D721Med (cell line): Measurements from ENCODE around the gene RRAS.

Experiments used
- DNase-seq: peaks from one replicate; pipeline ENCODE4 v3.0.0; 2011; ENCODE audit warnings: low spot score; ENCODE audit not compliant: insufficient read length
- FAIRE-seq: peaks from 2 replicates; lab custom pipeline; 2011; peaks lifted over from hg19 to GRCh38; lab: Jason Lieb, UNC
- TF ChIP-seq, protein P1 (sequence below): IDR thresholded peaks from 2 replicates; pipeline ENCODE4 v1.5.1; 2012; ENCODE audit warnings: mild to moderate bottlenecking, control low read depth; ENCODE audit not compliant: insufficient read depth; ENCODE audit errors: missing control alignments

The RRAS gene

DNA sequence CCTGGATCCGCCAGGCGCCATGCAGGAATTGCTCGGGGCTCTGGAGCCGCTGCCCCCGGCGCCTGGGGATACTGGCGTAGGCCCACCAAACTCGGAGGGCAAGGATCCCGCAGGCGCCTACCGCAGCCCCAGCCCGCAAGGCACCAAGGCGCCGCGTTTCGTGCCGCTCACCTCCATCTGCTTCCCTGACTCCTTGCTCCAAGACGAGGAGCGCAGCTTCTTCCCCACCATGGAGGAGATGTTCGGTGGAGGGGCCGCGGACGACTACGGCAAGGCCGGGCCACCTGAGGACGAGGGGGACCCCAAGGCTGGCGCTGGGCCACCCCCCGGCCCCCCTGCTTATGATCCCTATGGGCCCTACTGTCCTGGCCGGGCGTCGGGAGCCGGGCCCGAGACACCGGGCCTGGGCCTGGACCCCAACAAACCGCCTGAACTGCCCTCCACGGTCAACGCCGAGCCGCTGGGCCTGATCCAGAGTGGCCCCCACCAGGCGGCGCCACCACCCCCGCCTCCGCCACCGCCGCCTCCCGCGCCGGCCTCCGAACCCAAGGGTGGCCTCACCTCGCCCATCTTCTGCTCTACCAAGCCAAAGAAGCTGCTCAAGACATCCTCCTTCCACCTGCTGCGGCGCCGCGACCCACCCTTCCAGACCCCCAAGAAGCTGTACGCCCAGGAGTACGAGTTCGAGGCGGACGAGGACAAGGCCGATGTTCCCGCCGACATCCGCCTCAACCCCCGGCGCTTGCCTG is 42.8 kb downstream of the RRAS start:
- FAIRE-seq (no peak), DNase-seq (no peak)
- TF ChIP-seq, protein P1, sequence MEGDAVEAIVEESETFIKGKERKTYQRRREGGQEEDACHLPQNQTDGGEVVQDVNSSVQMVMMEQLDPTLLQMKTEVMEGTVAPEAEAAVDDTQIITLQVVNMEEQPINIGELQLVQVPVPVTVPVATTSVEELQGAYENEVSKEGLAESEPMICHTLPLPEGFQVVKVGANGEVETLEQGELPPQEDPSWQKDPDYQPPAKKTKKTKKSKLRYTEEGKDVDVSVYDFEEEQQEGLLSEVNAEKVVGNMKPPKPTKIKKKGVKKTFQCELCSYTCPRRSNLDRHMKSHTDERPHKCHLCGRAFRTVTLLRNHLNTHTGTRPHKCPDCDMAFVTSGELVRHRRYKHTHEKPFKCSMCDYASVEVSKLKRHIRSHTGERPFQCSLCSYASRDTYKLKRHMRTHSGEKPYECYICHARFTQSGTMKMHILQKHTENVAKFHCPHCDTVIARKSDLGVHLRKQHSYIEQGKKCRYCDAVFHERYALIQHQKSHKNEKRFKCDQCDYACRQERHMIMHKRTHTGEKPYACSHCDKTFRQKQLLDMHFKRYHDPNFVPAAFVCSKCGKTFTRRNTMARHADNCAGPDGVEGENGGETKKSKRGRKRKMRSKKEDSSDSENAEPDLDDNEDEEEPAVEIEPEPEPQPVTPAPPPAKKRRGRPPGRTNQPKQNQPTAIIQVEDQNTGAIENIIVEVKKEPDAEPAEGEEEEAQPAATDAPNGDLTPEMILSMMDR, result no peak

DNA sequence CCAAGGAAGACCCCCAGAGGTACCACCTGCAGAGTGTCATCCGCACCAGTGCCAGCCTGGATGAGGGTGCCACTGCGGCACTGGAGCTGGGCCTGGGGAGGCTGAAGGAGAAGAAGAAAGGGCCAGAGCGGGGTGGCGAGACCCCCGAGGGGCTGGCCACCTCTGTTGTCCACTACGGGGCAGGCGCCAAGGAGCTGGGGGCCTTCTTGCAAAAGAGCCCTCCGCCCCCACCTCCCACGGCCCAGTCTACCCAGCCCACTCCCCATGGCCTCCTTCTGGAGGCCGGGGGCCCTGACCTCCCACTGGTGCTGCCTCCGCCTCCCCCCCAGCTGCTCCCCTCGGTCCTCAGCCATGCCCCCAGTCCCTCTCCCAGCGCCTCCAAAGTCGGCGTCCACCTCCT is 43.5 kb downstream of the RRAS start:
- DNase-seq (no peak), FAIRE-seq (no peak)
- TF ChIP-seq, protein P1, result no peak

DNA sequence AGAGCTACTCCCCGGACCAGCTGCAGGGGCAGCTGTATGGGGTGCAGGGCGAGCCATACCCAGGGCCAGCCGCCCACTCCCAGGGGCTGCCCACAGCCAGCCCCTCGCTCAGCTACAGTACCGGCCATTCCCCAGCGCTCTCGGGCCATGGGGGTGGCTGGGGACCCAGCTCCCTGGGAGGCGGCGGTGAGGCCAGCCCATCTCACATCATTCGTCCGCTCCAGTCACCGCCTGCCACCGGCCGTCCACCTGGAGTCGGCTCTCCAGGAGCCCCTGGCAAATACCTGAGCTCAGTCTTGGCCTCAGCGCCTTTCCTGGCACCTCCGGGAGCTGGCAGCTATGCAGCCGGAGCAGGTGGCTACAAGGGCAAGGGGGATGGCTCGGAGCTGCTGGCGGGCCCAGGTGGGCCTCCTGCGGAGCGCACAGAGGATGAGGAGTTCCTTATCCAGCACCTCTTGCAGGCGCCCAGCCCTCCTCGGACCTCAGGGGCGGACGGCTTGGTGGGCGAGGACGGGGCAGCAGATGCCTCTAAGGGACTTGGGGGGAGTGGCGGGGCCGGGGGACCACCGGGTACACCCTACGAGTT is 44.0 kb downstream of the RRAS start:
- TF ChIP-seq, protein P1, result no peak
- no peak for DNase-seq
- no peak for FAIRE-seq

DNA sequence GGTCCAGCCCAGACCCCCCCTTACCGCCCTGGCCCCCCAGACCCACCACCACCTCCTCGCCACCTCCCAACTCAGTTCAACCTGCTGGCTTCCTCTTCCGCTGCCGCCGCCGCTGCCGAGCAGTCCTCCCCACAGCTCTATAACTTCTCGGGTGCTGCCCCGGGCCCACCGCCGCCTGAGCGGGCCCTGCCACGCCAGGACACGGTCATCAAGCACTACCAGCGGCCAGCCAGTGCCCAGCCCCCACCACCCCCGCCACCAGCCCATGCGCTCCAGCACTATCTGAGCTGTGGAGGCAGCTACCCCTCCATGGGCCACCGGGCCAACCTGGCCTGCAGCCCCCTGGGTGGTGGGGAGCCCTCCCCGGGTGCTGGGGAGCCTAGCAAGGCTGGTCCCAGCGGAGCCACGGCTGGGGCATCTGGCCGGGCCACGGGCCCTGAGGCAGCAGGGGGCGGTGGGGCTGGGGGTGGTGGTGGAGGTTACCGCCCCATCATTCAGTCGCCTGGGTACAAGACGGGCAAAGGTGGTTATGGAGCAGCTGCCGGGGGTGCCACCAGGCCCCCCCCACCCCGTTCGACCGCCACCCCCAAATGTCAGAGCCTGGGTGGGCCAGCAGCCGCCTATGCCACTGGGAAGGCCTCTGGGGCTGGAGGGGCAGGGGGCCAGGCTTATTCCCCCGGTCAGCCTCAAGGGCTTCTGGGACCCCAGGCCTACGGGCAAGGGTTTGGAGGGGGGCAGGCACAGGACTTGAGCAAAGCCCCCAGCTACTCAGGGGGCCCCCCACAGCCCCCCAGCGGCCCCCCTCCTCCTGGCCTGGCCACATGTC is 44.7 kb downstream of the RRAS start:
- FAIRE-seq, result no peak
- no peak for DNase-seq
- TF ChIP-seq, protein P1, result no peak

DNA sequence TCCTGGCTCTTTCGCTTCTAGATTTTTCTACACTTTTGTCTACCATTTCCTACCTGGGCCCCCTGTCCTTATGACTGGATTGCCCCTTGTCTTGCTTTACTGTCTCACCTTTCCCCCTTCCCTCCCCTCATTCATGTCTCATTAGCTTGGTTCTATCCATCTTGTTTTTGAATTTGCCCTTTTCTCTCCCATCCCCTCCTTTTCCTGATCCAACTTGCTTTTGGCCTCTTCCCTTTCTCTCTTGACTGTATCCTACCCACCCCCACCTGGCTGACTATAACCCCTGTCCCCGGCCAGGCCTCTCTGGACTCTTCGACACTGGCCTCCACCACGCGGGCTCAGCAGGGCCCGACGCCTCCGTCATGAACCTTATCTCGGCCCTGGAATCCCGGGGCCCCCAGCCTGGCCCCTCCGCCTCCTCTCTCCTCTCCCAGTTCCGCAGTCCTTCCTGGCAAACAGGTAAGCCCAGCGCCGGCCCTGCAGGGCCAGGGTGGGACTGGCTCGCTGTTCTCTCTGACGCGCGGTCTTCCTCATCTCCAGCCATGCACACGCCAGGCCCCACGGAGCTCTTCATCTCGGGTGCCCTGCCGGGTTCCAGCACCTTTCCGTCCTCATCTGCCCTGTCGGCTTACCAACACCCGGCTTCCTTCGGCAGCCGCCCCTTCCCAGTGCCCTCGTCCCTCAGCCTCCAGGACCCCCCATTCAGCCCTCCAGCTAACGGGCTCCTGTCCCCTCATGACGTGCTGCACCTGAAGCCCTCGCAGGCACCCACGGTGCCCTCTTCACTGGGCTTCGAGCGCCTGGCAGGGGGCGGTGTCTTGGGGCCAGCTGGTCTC is 45.6 kb downstream of the RRAS start:
- TF ChIP-seq, protein P1, result no peak
- FAIRE-seq, result no peak
- no peak for DNase-seq

DNA sequence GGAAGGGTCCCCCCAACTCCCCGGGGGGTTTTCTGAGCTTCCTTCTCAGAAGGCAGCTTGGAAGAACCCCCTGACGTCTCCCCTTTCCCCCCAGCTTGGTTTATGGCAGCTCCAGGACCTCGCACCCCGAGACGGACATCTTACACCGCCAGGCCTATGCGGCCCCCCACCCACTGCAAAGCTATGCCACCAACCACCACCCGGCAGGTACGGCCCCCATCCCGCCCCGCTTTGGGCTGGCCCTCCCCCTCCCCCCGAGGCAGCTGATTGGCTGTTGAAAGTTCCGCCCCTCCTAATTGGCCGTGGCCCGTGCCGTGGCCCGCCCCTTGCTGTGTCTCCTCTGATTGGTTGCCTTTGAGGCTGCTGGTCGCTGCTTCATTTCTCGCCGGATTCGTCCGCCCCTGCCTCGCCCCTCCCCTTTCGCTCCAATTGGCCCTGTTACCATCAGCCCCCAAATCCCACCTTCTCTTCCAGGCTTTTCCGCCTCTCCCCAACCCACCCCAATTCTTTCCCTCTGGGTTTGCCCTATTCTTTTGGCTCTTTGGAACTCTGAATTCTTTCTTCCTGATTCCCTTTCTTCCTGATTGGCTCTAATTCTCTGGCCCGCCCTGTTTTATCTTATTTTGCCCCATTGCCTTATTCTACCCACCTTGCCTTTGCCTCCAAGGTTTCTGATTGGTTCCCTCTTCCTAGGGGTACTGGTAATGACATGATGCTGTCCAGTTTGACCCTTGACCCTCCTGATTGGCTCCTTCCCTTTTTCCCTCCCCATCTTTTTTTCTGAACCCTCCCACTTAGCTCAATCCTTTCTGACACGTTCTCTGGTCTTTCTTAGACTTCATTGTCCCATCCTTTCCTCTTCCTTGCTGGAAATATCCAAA is 46.5 kb downstream of the RRAS start:
- no peak for FAIRE-seq
- TF ChIP-seq, protein P1, result no peak
- DNase-seq, result peak; percentile 99
